Left renal cortex interstitium (tissue), 4 donors: ENCODE measurements around the gene UFD1. TPM values are rescaled to one million over a fixed set of nuclear protein-coding genes. Genes with fewer than 3 reads are reported as not detected.

Experiments
- DNase-seq, 4 donors: peaks; one replicate each; pipeline ENCODE4 v3.0.0-alpha.2; 2013; ENCODE audit warnings: low read depth in 4 of 4, low spot score in 2 of 4, missing footprints in 1 of 4
- polyA plus RNA-seq, 4 donors: library from polyadenylated mRNA; unstranded; fragments of 120-200 nt; gene quantifications; one replicate each; pipeline ENCODE4 v1.2.1, GENCODE V29; 2013; ENCODE audit not compliant: insufficient read length in 4 of 4

Gene UFD1
- polyA plus RNA-seq, 4 donors: 58.2 to 67.9 (median 67.3) TPM

DNA sequence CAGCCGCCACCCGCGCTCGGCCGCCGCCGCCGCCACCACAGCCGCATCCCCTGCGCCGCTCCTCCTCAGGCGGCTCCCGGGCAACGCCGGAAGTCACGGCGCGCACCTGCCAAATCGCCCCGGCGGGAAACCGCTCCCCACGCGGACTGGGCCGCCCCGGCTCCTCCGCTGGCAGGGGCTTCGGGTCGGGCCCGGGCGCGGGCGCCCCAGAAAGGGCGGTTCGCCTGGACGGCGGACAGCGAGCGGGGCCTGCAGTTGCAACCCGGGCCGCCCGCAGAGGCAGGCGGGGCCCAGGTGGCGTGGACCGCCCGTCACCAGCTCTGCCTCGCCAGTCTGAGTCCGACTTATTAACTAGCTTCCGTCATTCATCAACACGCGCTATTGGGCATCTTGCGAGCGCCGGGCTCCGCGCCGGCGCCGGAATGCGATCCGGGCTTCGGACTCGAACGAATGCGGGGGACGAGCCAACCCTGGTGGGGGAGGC lies 47.3 kb downstream of the UFD1 start, which contains the start of gene HIRA:
Gene HIRA, minus strand, starts transcription at position 85 of the 484 bp plus-strand sequence. CDS start 257 bp downstream, outside the sequence.
- DNase-seq: peak in 3 of 4 donors; percentile 56 to 69 (median 63)

DNA sequence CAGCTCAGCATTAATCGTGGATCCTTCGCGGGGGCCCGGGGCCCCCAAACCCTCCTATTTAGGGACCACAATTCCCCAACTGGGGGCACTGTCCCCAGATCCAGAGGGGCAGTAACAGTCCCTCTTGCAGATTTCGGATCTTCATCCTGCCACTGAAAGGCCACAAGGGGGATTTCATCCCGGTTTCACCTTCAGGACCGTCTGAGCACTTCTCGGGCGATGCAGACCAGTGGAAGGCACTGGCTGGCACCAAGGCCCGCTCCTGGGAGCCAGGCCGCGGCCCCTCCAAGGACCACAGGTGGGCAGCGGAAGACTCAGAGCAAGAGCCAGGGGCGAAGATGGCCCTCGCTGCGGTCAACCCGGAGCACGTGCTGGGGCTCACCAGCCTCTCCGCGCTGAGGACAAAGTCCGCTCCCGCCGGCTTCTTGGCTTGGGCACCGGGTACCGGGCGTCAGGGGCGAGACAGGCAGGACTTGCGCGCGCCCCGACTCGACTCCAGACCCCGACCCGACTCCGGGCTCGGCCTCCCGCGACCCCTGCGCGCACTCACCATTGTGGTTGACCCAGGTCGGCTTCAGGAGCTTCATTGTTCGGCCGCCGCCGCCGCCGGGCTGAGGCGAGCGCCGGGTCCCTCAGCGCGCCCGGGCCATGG lies 48.0 kb downstream of the UFD1 start:
- no peak for DNase-seq

DNA sequence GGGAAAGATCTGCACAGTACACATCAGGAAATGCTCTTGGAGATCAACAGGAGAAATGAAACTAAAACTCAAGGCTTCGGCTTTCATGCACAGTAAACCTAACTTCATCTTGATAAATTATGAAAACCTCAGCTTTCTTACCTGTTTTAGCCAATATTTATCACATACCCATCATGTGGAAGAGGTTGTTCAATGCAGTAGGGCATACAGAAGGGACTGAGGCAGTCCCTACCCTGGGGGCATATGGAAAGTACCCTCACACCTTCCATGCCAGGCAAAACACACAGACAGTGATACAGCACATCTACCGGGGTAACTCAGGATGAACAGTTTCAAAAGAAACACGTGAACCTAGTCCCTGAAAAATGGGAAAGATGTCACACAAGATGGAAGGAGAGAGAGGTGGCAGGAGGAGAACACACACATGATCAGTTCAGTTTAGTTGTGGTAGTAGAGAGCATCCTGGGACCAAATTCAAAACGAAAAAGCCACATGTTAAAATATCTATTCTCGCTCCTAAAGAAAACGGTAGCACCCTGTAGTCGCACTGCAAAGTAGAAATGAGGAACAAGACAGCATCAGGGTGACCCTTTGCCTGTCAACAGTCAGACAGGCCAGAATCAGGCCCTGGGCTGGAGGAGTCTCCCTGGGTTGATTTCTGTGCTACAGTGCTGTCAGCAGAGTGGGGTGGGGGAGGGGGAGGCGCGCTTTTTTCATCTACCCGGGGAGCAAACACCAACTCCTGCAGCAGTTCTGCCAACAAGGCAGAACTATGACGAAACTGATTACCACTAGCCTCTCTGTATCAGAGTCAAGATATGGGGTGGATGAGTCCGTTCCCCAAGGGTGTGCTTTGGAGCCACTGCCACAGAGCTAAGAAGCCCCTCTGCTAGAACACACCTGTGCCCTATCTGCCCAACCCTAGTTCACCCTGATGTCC lies 48.8 kb downstream of the UFD1 start:
- no peak for DNase-seq

DNA sequence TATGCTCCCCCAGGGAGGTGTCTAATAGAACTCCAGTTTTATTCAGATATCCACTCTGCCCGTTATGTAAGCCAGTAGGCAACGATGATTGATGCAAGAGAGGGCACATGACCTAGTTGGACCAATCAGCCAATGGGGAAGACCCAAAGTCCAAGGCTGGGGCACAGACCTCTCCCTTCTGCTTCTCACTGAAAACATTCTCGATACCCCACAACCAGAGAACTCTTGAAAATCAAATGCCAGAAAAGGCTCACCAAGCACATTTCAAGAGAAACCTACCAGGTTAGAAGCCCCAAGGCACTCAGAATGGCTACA lies 54.9 kb downstream of the UFD1 start:
- DNase-seq: no peak

DNA sequence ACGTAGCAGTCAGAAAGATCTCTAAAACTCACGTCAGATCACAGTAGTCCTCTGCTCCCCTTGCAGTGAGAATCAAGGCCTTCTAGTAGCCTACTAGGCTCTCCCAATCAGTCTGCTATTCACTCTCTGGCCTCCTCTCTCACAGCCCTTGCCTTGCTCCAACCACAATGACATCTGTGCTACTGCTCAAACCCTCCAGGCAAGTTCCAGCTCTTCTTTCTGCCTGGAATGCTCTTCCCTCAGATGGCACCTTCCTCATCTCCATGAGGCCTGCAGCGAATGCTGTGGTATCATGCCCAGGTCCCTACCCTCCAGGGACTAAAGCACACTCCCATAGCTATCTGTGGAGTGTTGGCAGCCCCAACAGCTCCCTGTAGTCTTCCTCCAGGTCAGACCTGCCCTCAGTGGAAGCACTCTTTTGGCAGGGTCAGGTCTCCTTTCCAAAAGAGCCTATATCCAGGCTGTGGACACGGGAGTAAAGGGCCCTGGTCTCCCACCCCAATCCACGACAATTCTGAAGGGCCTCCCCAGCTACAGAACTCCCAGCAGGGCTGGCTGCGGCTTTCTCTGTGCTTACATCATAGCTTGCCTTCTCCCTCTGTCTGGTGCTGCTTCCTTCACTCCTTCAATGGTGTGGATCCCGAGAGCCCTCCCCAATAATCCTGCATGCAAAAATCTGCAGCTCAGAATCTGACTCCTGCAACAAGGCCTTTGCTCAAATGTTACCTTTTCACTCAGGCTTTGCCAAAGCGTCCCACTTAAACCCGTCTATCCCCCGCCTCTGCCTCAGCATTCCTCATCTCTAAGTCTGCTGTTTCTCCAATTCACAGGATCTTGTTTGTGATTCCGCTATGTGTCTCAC lies 56.3 kb downstream of the UFD1 start:
- no peak for DNase-seq

DNA sequence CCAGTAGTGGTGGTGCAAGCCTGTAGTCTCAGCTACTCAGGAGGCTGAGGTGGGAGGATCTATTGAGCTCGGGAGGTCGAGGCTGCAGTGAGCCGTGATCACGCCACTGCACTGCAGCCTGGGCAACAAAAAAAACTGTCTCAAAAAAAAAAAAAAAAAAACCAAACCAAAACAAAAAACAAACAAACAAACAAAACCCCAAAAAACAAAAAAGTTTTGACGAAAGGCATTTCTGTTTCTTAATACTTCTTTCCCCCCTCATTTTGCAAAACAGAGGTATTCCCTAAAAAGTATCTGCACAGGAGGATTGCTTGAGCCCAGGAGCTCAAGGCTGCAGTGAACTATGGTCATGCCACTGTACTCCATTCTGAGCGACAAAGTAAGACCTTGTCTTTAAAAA lies 58.7 kb downstream of the UFD1 start:
- no peak for DNase-seq

GRCh38 chr22:19419464-19420178 lies 59.4 kb downstream of the UFD1 start:
- no peak for DNase-seq

- DNase-seq: no peak
Observed at GRCh38 chr22:19419086-19419463, 59.9 kb downstream of the UFD1 start.

DNA sequence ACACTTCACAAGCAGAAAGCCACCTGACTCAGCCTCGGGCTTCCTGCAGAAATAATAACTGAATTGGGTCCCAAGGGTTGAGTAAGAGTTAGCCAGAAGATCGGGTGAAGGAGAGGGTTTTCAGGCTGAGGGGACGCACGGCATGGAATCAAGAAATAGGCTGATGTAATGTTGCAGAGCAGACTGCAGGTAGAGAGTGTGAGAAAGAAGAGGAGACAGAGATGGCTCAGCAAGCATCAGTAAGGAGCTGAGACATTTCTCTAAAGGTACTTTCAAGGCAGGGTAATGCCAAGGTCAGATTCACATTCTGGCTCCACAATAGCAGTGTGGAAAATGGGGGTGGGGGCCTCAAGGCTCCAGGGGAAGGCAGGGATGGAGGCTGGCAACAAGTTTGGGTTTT lies 66.1 kb downstream of the UFD1 start:
- no peak for DNase-seq

GRCh38 chr22:19412478-19412877 lies 66.5 kb downstream of the UFD1 start:
- no peak for DNase-seq

GRCh38 chr22:19411690-19412045 lies 67.3 kb downstream of the UFD1 start:
- no peak for DNase-seq

DNA sequence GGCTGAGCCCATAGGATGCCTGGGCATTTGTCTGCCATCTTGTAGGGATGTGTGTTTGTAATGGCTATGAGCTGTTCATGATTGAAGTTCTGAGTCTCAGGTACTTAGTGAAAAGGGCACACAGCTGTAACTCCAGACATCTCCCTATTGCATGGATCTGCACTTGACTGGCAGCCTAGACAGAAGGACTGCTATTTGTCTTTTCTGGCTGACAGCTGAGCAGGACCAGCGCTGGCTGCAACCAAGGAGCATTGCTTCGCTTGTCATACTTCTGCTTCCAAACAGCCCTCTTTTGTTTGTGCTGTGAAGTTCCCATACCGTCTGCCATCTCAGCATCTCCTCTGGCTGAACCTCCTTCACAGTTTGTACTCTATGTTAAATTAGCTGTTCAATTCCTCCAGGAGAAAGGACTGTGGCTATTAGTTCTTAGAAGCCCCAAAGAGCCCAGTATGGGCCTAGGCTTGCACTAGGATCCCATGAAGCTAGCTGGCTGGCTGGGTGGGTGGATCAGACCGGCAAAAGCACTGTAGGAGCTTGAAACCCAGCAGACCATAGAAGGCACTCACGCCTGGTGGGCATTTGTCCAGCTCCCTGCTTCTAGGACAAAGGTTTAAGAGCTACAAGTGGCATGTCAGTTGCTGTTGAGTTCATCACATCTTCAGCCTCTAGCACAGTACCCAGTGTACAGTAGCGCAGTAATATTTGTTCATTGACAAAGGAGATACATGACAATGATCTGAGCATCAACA lies 67.9 kb downstream of the UFD1 start:
- DNase-seq: no peak

GRCh38 chr22:19407649-19408606 lies 71.1 kb downstream of the UFD1 start:
- DNase-seq: no peak

DNA sequence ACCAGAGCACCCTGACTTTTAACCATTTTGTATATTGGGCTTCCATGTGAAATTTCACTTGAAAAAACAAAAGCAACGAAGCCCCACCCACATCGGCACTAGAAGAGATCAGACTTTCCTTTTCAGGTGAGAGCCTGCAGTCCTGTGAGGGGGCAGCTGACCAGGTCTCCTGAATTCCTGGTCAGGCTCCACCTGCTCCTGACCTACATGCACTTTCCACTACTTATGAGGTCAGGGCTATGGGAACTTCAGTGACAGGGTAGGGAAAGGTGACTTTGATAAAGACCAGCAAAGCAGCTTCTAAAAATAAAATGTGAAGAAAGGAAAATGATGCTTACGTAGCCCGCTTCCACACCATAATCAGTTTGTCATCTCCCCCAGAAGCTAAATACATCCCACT lies 72.1 kb downstream of the UFD1 start:
- no peak for DNase-seq

GRCh38 chr22:19406281-19406811 lies 72.6 kb downstream of the UFD1 start:
- no peak for DNase-seq

- no peak for DNase-seq
Observed at GRCh38 chr22:19405652-19406051, 73.3 kb downstream of the UFD1 start.

DNA sequence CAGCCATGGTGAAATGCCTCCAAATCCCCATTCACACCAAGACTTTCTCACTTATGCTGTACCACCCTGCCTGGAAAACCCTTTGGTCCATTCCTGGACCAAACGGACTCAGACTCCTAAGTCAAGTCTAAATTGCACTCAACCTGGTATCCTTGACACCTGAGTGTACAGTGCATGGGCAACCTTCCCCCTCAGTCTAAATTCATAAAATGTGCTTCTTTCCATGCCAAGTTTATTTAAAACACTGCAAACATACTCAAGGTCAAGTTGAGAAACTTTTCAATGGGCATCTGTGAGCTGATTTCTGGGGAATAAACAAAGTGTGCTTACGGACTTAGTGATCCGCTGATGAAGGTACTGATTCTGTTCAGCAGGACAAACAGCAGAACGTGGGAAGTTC lies 73.9 kb downstream of the UFD1 start:
- DNase-seq: no peak

DNA sequence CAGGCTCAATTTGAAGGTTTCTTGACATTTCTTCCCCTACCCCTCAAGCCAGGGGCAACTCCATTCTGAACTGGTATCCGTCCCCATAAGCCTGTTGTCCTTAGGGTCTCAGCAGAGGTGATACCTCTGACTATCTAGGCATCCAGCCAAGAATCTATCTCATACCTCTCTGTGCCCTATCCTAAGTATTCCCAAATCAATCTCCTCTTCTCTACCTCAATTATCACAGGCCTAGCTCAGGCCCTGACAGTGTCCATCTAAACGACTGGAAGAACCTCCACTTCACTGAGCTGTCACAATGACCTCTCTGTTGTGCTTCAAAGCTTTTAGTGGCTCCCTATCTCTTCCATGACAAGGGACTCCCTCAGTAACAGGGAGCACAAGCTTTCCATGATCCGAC lies 74.3 kb downstream of the UFD1 start:
- no peak for DNase-seq
